Neuronal stem cell (in vitro differentiated cells): ENCODE measurements around the gene CMTM5.

Experiments used
- DNase-seq: peaks from one replicate; pipeline ENCODE4 v3.0.0-alpha.2; 2013; ENCODE audit warnings: low spot score
- H2AFZ ChIP-seq: one replicate; pipeline ENCODE4 v1.6.1; 2013; ENCODE audit warnings: mild to moderate bottlenecking, low read length, inconsistent platforms
- H2AK5ac ChIP-seq: 2 replicates; pipeline ENCODE4 v1.6.1; 2013; ENCODE audit warnings: low read depth, mild to moderate bottlenecking, inconsistent platforms, low read length, moderate library complexity, mixed read lengths
- H2BK120ac ChIP-seq: 2 replicates; pipeline ENCODE4 v1.6.1; 2013; ENCODE audit warnings: low read depth, mild to moderate bottlenecking, inconsistent platforms, low read length, moderate library complexity, mixed read lengths
- H2BK12ac ChIP-seq: one replicate; pipeline ENCODE4 v1.6.1; 2013; ENCODE audit warnings: low read length, inconsistent platforms
- H2BK15ac ChIP-seq: 2 replicates; pipeline ENCODE4 v1.6.1; 2013; ENCODE audit warnings: mild to moderate bottlenecking, low read length, inconsistent platforms, mixed read lengths
- H2BK5ac ChIP-seq: one replicate; pipeline ENCODE4 v1.6.1; 2013; ENCODE audit warnings: inconsistent platforms, mild to moderate bottlenecking, low read length, moderate library complexity
- H3K14ac ChIP-seq: one replicate; pipeline ENCODE4 v1.6.1; 2013; ENCODE audit warnings: low read length, inconsistent platforms
- H3K18ac ChIP-seq: 2 replicates; pipeline ENCODE4 v1.6.1; 2013; ENCODE audit warnings: low read length, inconsistent platforms
- H3K23ac ChIP-seq: 2 replicates; pipeline ENCODE4 v1.6.1; 2013; ENCODE audit warnings: low read depth, mild to moderate bottlenecking, mixed read lengths, low read length, inconsistent platforms; ENCODE audit not compliant: poor library complexity
- H3K27ac ChIP-seq: replicated peaks from 3 replicates; pipeline ENCODE4 v1.5.1; 2013; ENCODE audit warnings: low read length, inconsistent platforms
- H3K27me3 ChIP-seq, 3 experiments: 2 replicates each; pipeline ENCODE4 v1.6.1; 2013; ENCODE audit warnings: low read length in 3 of 3, mild to moderate bottlenecking in 2 of 3, inconsistent platforms in 1 of 3, low read depth in 1 of 3, mixed read lengths in 1 of 3, moderate library complexity in 1 of 3; ENCODE audit not compliant: control insufficient read depth in 3 of 3, insufficient read depth in 3 of 3
- H3K36me3 ChIP-seq, 2 donors: replicated peaks in 1 of 2; 2 replicates each; pipeline ENCODE4 v1.6.1; 2013; ENCODE audit warnings: low read length in 2 of 2; ENCODE audit not compliant: control insufficient read depth in 2 of 2, insufficient read depth in 2 of 2
- H3K4ac ChIP-seq: 2 replicates; pipeline ENCODE4 v1.6.1; 2013; ENCODE audit warnings: inconsistent platforms, mild to moderate bottlenecking, low read length, moderate library complexity
- H3K4me1 ChIP-seq, 2 donors: 1 replicate in 1 of 2; 2 replicates in 1 of 2; pipeline ENCODE4 v1.6.1; 2013; ENCODE audit warnings: low read length in 2 of 2, low read depth in 1 of 2; ENCODE audit not compliant: control insufficient read depth in 2 of 2, insufficient read depth in 1 of 2
- H3K4me2 ChIP-seq: one replicate; pipeline ENCODE4 v1.6.1; 2013; ENCODE audit warnings: mild to moderate bottlenecking, low read length, inconsistent platforms; ENCODE audit not compliant: insufficient read depth, poor library complexity, severe bottlenecking
- H3K4me3 ChIP-seq, 2 donors: 2 replicates each; pipeline ENCODE4 v1.5.1; 2013; ENCODE audit warnings: low read length in 2 of 2, mild to moderate bottlenecking in 2 of 2, inconsistent platforms in 1 of 2, moderate library complexity in 1 of 2
- H3K79me1 ChIP-seq: one replicate; pipeline ENCODE4 v1.6.1; 2013; ENCODE audit warnings: low read depth, mild to moderate bottlenecking, inconsistent platforms, low read length, moderate library complexity
- H3K9ac ChIP-seq: one replicate; pipeline ENCODE4 v1.6.1; 2013; ENCODE audit warnings: mild to moderate bottlenecking, low read depth, low read length, inconsistent platforms; ENCODE audit not compliant: poor library complexity
- H3K9me3 ChIP-seq, 2 donors: replicated peaks in 1 of 2; 2 replicates each; pipeline versions ENCODE3 to v1.6.1; 2013; ENCODE audit warnings: low read length in 2 of 2, mild to moderate bottlenecking in 2 of 2, inconsistent platforms in 1 of 2, low read depth in 1 of 2, mixed read lengths in 1 of 2, moderate library complexity in 1 of 2; ENCODE audit not compliant: control insufficient read depth in 2 of 2, insufficient read depth in 1 of 2
- H4K8ac ChIP-seq: one replicate; pipeline ENCODE4 v1.6.1; 2013; ENCODE audit warnings: low read depth, mild to moderate bottlenecking, inconsistent platforms, low read length, moderate library complexity
- H4K91ac ChIP-seq: one replicate; pipeline ENCODE4 v1.6.1; 2013; ENCODE audit warnings: low read length, low read depth, mild to moderate bottlenecking, inconsistent platforms; ENCODE audit not compliant: poor library complexity
- WGBS, 2 donors: extraction: QIAGEN DNeasy Blood & Tissue Kit; methylation state at CpG; one replicate each; pipeline ENCODE4 v1.1.7; 2013; ENCODE audit warnings: missing lambda C conversion rate in 2 of 2, mixed read lengths in 1 of 2; ENCODE audit not compliant: insufficient read length in 2 of 2, insufficient replicate concordance in 1 of 2; ENCODE audit errors: extremely low coverage in 2 of 2; 5-methylcytosine and 5-hydroxymethylcytosine counted together

Gene CMTM5

GRCh38 chr14:23360496-23360895, 16.4 kb upstream of the CMTM5 start:
- Histone ChIP-seq H3K4ac (no peak overlapping the region), H3K18ac (no peak overlapping the region), H3K14ac (no peak overlapping the region), H4K91ac (no peak overlapping the region), H3K4me1 (peaks cover 6 to 12% of the 10 kb centered on the region in 2 donors), H3K27ac (no peak overlapping the region), H3K27me3 (no peaks in the 10 kb centered on the region), H3K9me3 (no peaks in the 10 kb centered on the region), H2AFZ (no peak overlapping the region), H4K8ac (no peak overlapping the region), H2AK5ac (no peak overlapping the region), H2BK5ac (no peak overlapping the region), H3K4me2 (no peak overlapping the region), H3K79me1 (peaks cover 3% of the 10 kb centered on the region), H2BK120ac (no peak overlapping the region), H3K4me3 (no peak overlapping the region), H2BK12ac (no peak overlapping the region), H3K36me3 (peaks cover 37 to 84% of the 10 kb centered on the region in 2 donors), H3K9ac (no peak overlapping the region), H3K23ac (no peak overlapping the region), H2BK15ac (no peak overlapping the region)
- no peak for DNase-seq
- WGBS, 2 donors, result no CpG with 5 or more reads among the region's 11 CpGs

- peaks cover 7% of the 10 kb centered on the region for H3K79me1 ChIP-seq
These were observed 15.5 kb upstream of the CMTM5 start for GRCh38 chr14:23361320-23361719.

GRCh38 chr14:23361763-23362162, 15.1 kb upstream of the CMTM5 start:
- Histone ChIP-seq H3K23ac (no peak overlapping the region), H4K91ac (no peak overlapping the region), H2BK120ac (no peak overlapping the region), H3K36me3 (peaks cover 34 to 71% of the 10 kb centered on the region in 2 donors), H3K27me3 (no peaks in the 10 kb centered on the region), H3K4me2 (no peak overlapping the region), H3K9me3 (no peaks in the 10 kb centered on the region), H3K4me1 (peaks cover 8 to 15% of the 10 kb centered on the region in 2 donors), H3K4me3 (no peak overlapping the region), H2AFZ (no peak overlapping the region), H3K4ac (no peak overlapping the region), H2AK5ac (no peak overlapping the region), H3K18ac (no peak overlapping the region), H2BK12ac (no peak overlapping the region), H3K79me1 (peaks cover 7% of the 10 kb centered on the region), H2BK5ac (no peak overlapping the region), H3K14ac (no peak overlapping the region), H3K9ac (no peak overlapping the region), H2BK15ac (no peak overlapping the region), H3K27ac (no peak overlapping the region), H4K8ac (no peak overlapping the region)
- WGBS, 2 donors, result no CpG with 5 or more reads among the region's 6 CpGs
- no peak for DNase-seq

More at GRCh38 chr14:23361320-23361719, 15.5 kb upstream of the CMTM5 start:
- H4K8ac ChIP-seq, result no peak overlapping the region
- no peak overlapping the region for H3K14ac ChIP-seq
- H3K4me2 ChIP-seq, result no peak overlapping the region
- peaks cover 36 to 75% of the 10 kb centered on the region in 2 donors for H3K36me3 ChIP-seq
- no peak overlapping the region for H3K23ac ChIP-seq
- H2BK15ac ChIP-seq, result no peak overlapping the region
- H3K4me3 ChIP-seq, result no peak overlapping the region
- DNase-seq, result no peak
- no peak overlapping the region for H3K9ac ChIP-seq
- H2AFZ ChIP-seq, result no peak overlapping the region
- H3K27ac ChIP-seq, result no peak overlapping the region
- H3K9me3 ChIP-seq, result no peaks in the 10 kb centered on the region
- no peak overlapping the region for H2BK120ac ChIP-seq
- H2BK5ac ChIP-seq, result no peak overlapping the region
- H3K18ac ChIP-seq, result no peak overlapping the region
- H2BK12ac ChIP-seq, result no peak overlapping the region
- H3K4ac ChIP-seq, result no peak overlapping the region
- no peak overlapping the region for H2AK5ac ChIP-seq
- peaks cover 6 to 12% of the 10 kb centered on the region in 2 donors for H3K4me1 ChIP-seq
- no peak overlapping the region for H4K91ac ChIP-seq
- no peaks in the 10 kb centered on the region for H3K27me3 ChIP-seq

GRCh38 chr14:23362200-23362599, 14.6 kb upstream of the CMTM5 start:
- Histone ChIP-seq H3K23ac (no peak overlapping the region), H3K36me3 (peaks cover 32 to 67% of the 10 kb centered on the region in 2 donors)
- no CpG with 5 or more reads among the region's 3 CpGs for WGBS, 2 donors

More at GRCh38 chr14:23362200-23362599, 14.6 kb upstream of the CMTM5 start:
- no peak overlapping the region for H2BK5ac ChIP-seq
- H3K14ac ChIP-seq, result no peak overlapping the region
- H3K4ac ChIP-seq, result no peak overlapping the region
- no peak overlapping the region for H3K27ac ChIP-seq
- H2AFZ ChIP-seq, result no peak overlapping the region
- H3K79me1 ChIP-seq, result peaks cover 7% of the 10 kb centered on the region
- no peaks in the 10 kb centered on the region for H3K27me3 ChIP-seq
- H2BK120ac ChIP-seq, result no peak overlapping the region
- H3K4me2 ChIP-seq, result no peak overlapping the region
- H2AK5ac ChIP-seq, result no peak overlapping the region
- no peak overlapping the region for H3K4me3 ChIP-seq
- no peak overlapping the region for H4K91ac ChIP-seq
- no peak overlapping the region for H3K18ac ChIP-seq
- peaks cover 11 to 17% of the 10 kb centered on the region in 2 donors for H3K4me1 ChIP-seq
- DNase-seq, result no peak
- no peak overlapping the region for H2BK12ac ChIP-seq
- H2BK15ac ChIP-seq, result no peak overlapping the region
- no peak overlapping the region for H3K9ac ChIP-seq
- no peak overlapping the region for H4K8ac ChIP-seq
- no peaks in the 10 kb centered on the region for H3K9me3 ChIP-seq
